Pancreas (tissue), 10 donors: ENCODE results near the gene CYB5A. TPM values are rescaled to one million over a fixed set of nuclear protein-coding genes. Genes with fewer than 3 reads are reported as not detected.

Experiments
- ATAC-seq, 4 donors: fragments of 200-7000 bp; cut with Tn5 transposase; one replicate each; pipeline versions ENCODE4 v1.8.0 to v1.9.1; 2020; ENCODE audit warnings: mild to moderate bottlenecking in 4 of 4, moderate library complexity in 4 of 4
- DNase-seq, 6 donors: peaks; one replicate each; pipeline ENCODE4 v3.0.0-alpha.2; 2020
- FAIRE-seq: peaks from 2 replicates; lab custom pipeline; 2012; peaks lifted over from hg19 to GRCh38; lab: Jason Lieb, UNC
- H3K27ac ChIP-seq, 4 donors: fragments of 200-600 bp; sonication (generic); 1 replicate in 3 of 4; 2 replicates in 1 of 4; pipeline versions ENCODE4 v1.5.0 to v1.8.0; 2020
- H3K27me3 ChIP-seq, 4 donors: fragments of 200-600 bp; one replicate each; pipeline ENCODE4 v1.8.0; 2021
- H3K36me3 ChIP-seq, 3 donors: fragments of 200-600 bp; sonication (generic) in 1 of 3; one replicate each; pipeline versions ENCODE4 v1.5.0 to v1.8.0; 2020 to 2021
- H3K4me1 ChIP-seq, 3 donors: fragments of 200-600 bp; one replicate each; pipeline ENCODE4 v1.8.0; 2021
- H3K4me3 ChIP-seq, 4 donors: fragments of 200-600 bp; sonication (generic) in 2 of 4; one replicate each; pipeline versions ENCODE4 v1.5.0 to v1.8.0; 2020 to 2021
- H3K9me3 ChIP-seq, 4 donors: fragments of 200-600 bp; one replicate each; pipeline ENCODE4 v1.8.0; 2021
- CTCF ChIP-seq, 4 donors: fragments of 200-600 bp; sonication (generic) in 3 of 4; IDR thresholded peaks; one replicate each; pipeline versions ENCODE4 v1.5.0 to v1.8.0; 2021; ENCODE audit warnings: antibody characterized with exemption in 4 of 4
- WGBS, 2 donors: extraction: QIAGEN DNeasy Blood & Tissue Kit; methylation state at CpG; one replicate each; pipeline ENCODE4 v1.1.7; 2013; 5-methylcytosine and 5-hydroxymethylcytosine counted together
- intact Hi-C, 3 donors: fragments of 100-400 bp; cut with DNase I; formaldehyde crosslinking; loops; one replicate each; pipeline versions ENCODE4 v1.11.1 to v1.14.2; 2022
- polyA plus RNA-seq, 2 donors: library from polyadenylated mRNA; stranded (reverse); fragments of 200-250 nt; gene quantifications; one replicate each; pipeline ENCODE4 v1.2.3, GENCODE V29; 2013
- total RNA-seq, 6 donors: library from RNA; stranded (reverse); fragmentation: NEBNext Ultra II Directional in 4 of 6; extraction: Animal tissue kit (Norgen Biotek cat#: 25700) in 4 of 6; gene quantifications; one replicate each; pipeline versions ENCODE4 v1.2.1 to v1.2.4, GENCODE V29; 2021 to 2023
- donor health status: healthy with polysubstance abuse.
- donor health status: DM: no; HTN: no; CAD: no; lungs with moderate emphysema.
- donor health status: DM: no; HTN: no; CAD: no.
- donor health status: control.
- donor health status: control.
- donor health status: Bipolar disorder and iron deficiency.
- donor health status: DM: yes; HTN: yes; CAD: no.
- donor health status: DM: no; HTN: no; CAD: no.
- donor health status: DM: no; HTN: no; CAD: no.
- donor health status: DM: yes; HTN: yes; CAD: no.

The CYB5A gene
- total and polyA plus RNA-seq, 8 donors = 120 to 228 (median 177) TPM

- DNase-seq (no peak), ATAC-seq (peak in 1 of 4 donors; percentile 7), FAIRE-seq (no peak)
- Histone ChIP-seq H3K27me3 (no peaks in the 10 kb centered on the region), H3K4me1 (peaks cover 57 to 83% (median 72%) of the 10 kb centered on the region in 3 donors), H3K4me3 (no peak overlapping the region), H3K36me3 (no peaks in the 10 kb centered on the region), H3K27ac (peak overlapping the region; percentile 28 to 92 (median 72)), H3K9me3 (no peaks in the 10 kb centered on the region)
- 41 to 46% methylated on average over 10 of the region's 10 CpGs for WGBS, 2 donors
- no peak for TF ChIP-seq CTCF (IDR thresholded peaks at IDR 0.05)
- intact Hi-C loops = no loop called here
Measured at GRCh38 chr18:74283646-74284045, 8.1 kb downstream of the CYB5A start.

GRCh38 chr18:74282755-74283554 is 8.8 kb downstream of the CYB5A start:
- Histone ChIP-seq H3K36me3 (no peaks in the 10 kb centered on the region), H3K27ac (peak overlapping the region; percentile 54 to 92 (median 76)), H3K4me1 (peaks cover 57 to 88% (median 75%) of the 10 kb centered on the region in 3 donors), H3K4me3 (peak overlapping the region in 2 of 4 donors; percentile 2), H3K27me3 (no peaks in the 10 kb centered on the region), H3K9me3 (no peaks in the 10 kb centered on the region)
- FAIRE-seq = no peak
- no peak for DNase-seq
- intact Hi-C loops = no loop called here
- 29 to 49% methylated on average over 10 of the region's 10 CpGs for WGBS, 2 donors
- no peak for ATAC-seq
- no peak for TF ChIP-seq CTCF (IDR thresholded peaks at IDR 0.05)

GRCh38 chr18:74281980-74282754 is 9.6 kb downstream of the CYB5A start:
- Histone ChIP-seq H3K27ac (peak overlapping the region; percentile 54 to 92 (median 76)), H3K27me3 (no peaks in the 10 kb centered on the region), H3K9me3 (no peaks in the 10 kb centered on the region), H3K36me3 (no peaks in the 10 kb centered on the region), H3K4me3 (peak overlapping the region in 2 of 4 donors; percentile 2), H3K4me1 (peaks cover 51 to 85% (median 79%) of the 10 kb centered on the region in 3 donors)
- peak; percentile 19 to 48 (median 36) for ATAC-seq
- WGBS, 2 donors = 14 to 18% methylated on average over 12 of the region's 12 CpGs
- intact Hi-C loops = no loop called here
- no peak for TF ChIP-seq CTCF (IDR thresholded peaks at IDR 0.05)
- no peak for FAIRE-seq
- peak in 2 of 6 donors; percentile 47 to 49 for DNase-seq

GRCh38 chr18:74281011-74281979 is 10.5 kb downstream of the CYB5A start:
- Histone ChIP-seq H3K9me3 (no peaks in the 10 kb centered on the region), H3K27ac (peak overlapping the region; percentile 54 to 92 (median 76)), H3K4me3 (no peak overlapping the region), H3K27me3 (no peaks in the 10 kb centered on the region), H3K4me1 (peaks cover 51 to 79% (median 76%) of the 10 kb centered on the region in 3 donors), H3K36me3 (no peaks in the 10 kb centered on the region)
- no peak for DNase-seq
- intact Hi-C loops = no loop called here
- 34 to 46% methylated on average over 4 of the region's 4 CpGs for WGBS, 2 donors
- no peak for TF ChIP-seq CTCF (IDR thresholded peaks at IDR 0.05)
- ATAC-seq = peak; percentile 24 to 48 (median 28)
- no peak for FAIRE-seq
